Activated naive CD4-positive, alpha-beta T cell treated with anti-CD3 and anti-CD28 coated beads, Interleukin-2, amount 50 U/mL, for 72 hours (primary cell): ENCODE results near the gene PRMT7. TPM values are rescaled to one million over a fixed set of nuclear protein-coding genes. Genes with fewer than 3 reads are reported as not detected.
"Not testable (repeated sequence)": the region's sequence is repeated elsewhere in the genome, so short reads cannot be mapped to it uniquely, and the experiment has no call there.

Experiments used
- ATAC-seq, 2 donors: fragments of 150-1000 bp; cut with Tn5 transposase; 2 replicates each; pipeline ENCODE4 v1.10.0; 2021; ENCODE audit warnings: mild to moderate bottlenecking in 2 of 2, moderate library complexity in 2 of 2
- DNase-seq, 2 donors: peaks; one replicate each; pipeline ENCODE4 v3.0.0; 2021 to 2022; ENCODE audit warnings: low spot score in 2 of 2
- H3K27ac Mint-ChIP-seq, 2 donors: one replicate each; pipeline ENCODE4 v1.8.0; 2022; ENCODE audit warnings: mild to moderate bottlenecking in 2 of 2, mixed read lengths in 2 of 2
- H3K36me3 Mint-ChIP-seq, 2 donors: one replicate each; pipeline ENCODE4 v1.8.0; 2022; ENCODE audit warnings: mixed read lengths in 2 of 2
- H3K9me3 Mint-ChIP-seq, 2 donors: one replicate each; pipeline ENCODE4 v1.8.0; 2022; ENCODE audit warnings: mixed read lengths in 2 of 2
- total RNA-seq, 2 donors: library from RNA; stranded (reverse); gene quantifications; one replicate each; pipeline ENCODE4 v1.2.3, GENCODE V29; 2022

The PRMT7 gene
- total RNA-seq, 2 donors from 2014 or later = 33.7 to 80.2 TPM

- Mint-ChIP-seq H3K9me3 (no peaks in the 10 kb centered on the region), H3K36me3 (peaks cover 26 to 27% of the 10 kb centered on the region in 2 donors), H3K27ac (peak overlapping the region; percentile 31 to 64)
- no peak for ATAC-seq
- DNase-seq = no peak
These were observed 30.9 kb upstream of the PRMT7 start for GRCh38 chr16:68279726-68280558.

GRCh38 chr16:68281368-68282063 is 29.3 kb upstream of the PRMT7 start:
- Mint-ChIP-seq H3K9me3 (no peaks in the 10 kb centered on the region), H3K36me3 (peaks cover 27 to 31% of the 10 kb centered on the region in 2 donors), H3K27ac (peak overlapping the region; percentile 78 to 86)
- ATAC-seq (peak; percentile 39 to 55), DNase-seq (no peak)

GRCh38 chr16:68282064-68282452 is 28.8 kb upstream of the PRMT7 start:
- H3K9me3 Mint-ChIP-seq = no peaks in the 10 kb centered on the region
- ATAC-seq = no peak
- no peak for DNase-seq
- H3K27ac Mint-ChIP-seq = peak overlapping the region; percentile 78 to 86
- peaks cover 31 to 35% of the 10 kb centered on the region in 2 donors for H3K36me3 Mint-ChIP-seq

GRCh38 chr16:68283346-68283745 is 27.5 kb upstream of the PRMT7 start:
- Mint-ChIP-seq H3K27ac (peak overlapping the region; percentile 79 to 86), H3K36me3 (peaks cover 38 to 47% of the 10 kb centered on the region in 2 donors), H3K9me3 (no peaks in the 10 kb centered on the region)
- ATAC-seq (no peak), DNase-seq (no peak)

GRCh38 chr16:68283801-68284598 is 26.8 kb upstream of the PRMT7 start:
- peak in 1 of 2 donors; percentile 37 for ATAC-seq
- H3K9me3 Mint-ChIP-seq = no peaks in the 10 kb centered on the region
- peaks cover 38 to 47% of the 10 kb centered on the region in 2 donors for H3K36me3 Mint-ChIP-seq
- peak overlapping the region; percentile 79 to 86 for H3K27ac Mint-ChIP-seq
- DNase-seq = no peak

GRCh38 chr16:68284847-68285246 is 26.0 kb upstream of the PRMT7 start:
- peak overlapping the region; percentile 86 to 94 for H3K27ac Mint-ChIP-seq
- DNase-seq (no peak), ATAC-seq (peak in 1 of 2 donors; percentile 10)
- H3K9me3 Mint-ChIP-seq = no peaks in the 10 kb centered on the region
- H3K36me3 Mint-ChIP-seq = peaks cover 32 to 40% of the 10 kb centered on the region in 2 donors

GRCh38 chr16:68285683-68286082 is 25.1 kb upstream of the PRMT7 start:
- H3K36me3 Mint-ChIP-seq = peaks cover 30 to 37% of the 10 kb centered on the region in 2 donors
- no peak for ATAC-seq

GRCh38 chr16:68286153-68287074 is 24.4 kb upstream of the PRMT7 start:
- no peak for DNase-seq
- H3K9me3 Mint-ChIP-seq = no peaks in the 10 kb centered on the region

More at GRCh38 chr16:68285683-68286082, 25.1 kb upstream of the PRMT7 start:
- H3K9me3 Mint-ChIP-seq = no peaks in the 10 kb centered on the region
- no peak for DNase-seq
- H3K27ac Mint-ChIP-seq = peak overlapping the region; percentile 26 to 86

GRCh38 chr16:68287276-68288251 is 23.3 kb upstream of the PRMT7 start:
- peak overlapping the region; percentile 46 to 86 for H3K27ac Mint-ChIP-seq
- DNase-seq (peak in 1 of 2 donors; percentile 69), ATAC-seq (peak in 1 of 2 donors; percentile 62)
- H3K36me3 Mint-ChIP-seq = peaks cover 40 to 42% of the 10 kb centered on the region in 2 donors
- H3K9me3 Mint-ChIP-seq = no peaks in the 10 kb centered on the region

More at GRCh38 chr16:68286153-68287074, 24.4 kb upstream of the PRMT7 start:
- peak overlapping the region; percentile 86 to 94 for H3K27ac Mint-ChIP-seq
- peaks cover 37 to 39% of the 10 kb centered on the region in 2 donors for H3K36me3 Mint-ChIP-seq
- peak; percentile 11 to 40 for ATAC-seq

- Mint-ChIP-seq H3K9me3 (no peaks in the 10 kb centered on the region), H3K36me3 (peaks cover 35 to 40% of the 10 kb centered on the region in 2 donors), H3K27ac (peak overlapping the region; percentile 46 to 86)
- DNase-seq = no peak
- ATAC-seq = no peak
These were observed 22.6 kb upstream of the PRMT7 start for GRCh38 chr16:68288252-68288650.

- H3K27ac Mint-ChIP-seq = peak overlapping the region; percentile 46 to 86
- ATAC-seq = not testable (repeated sequence)
These were observed 22.0 kb upstream of the PRMT7 start for GRCh38 chr16:68288796-68289195.

GRCh38 chr16:68289202-68289601 is 21.6 kb upstream of the PRMT7 start:
- ATAC-seq (no peak), DNase-seq (no peak)
- H3K9me3 Mint-ChIP-seq = no peaks in the 10 kb centered on the region
- H3K36me3 Mint-ChIP-seq = peaks cover 35 to 40% of the 10 kb centered on the region in 2 donors
- H3K27ac Mint-ChIP-seq = peak overlapping the region; percentile 46 to 86

More at GRCh38 chr16:68288796-68289195, 22.0 kb upstream of the PRMT7 start:
- not testable (repeated sequence) for DNase-seq, H3K9me3 Mint-ChIP-seq
- peaks cover 35 to 40% of the 10 kb centered on the region in 2 donors for H3K36me3 Mint-ChIP-seq

GRCh38 chr16:68289621-68290329 is 21.0 kb upstream of the PRMT7 start:
- H3K36me3 Mint-ChIP-seq = peaks cover 35 to 40% of the 10 kb centered on the region in 2 donors
- no peaks in the 10 kb centered on the region for H3K9me3 Mint-ChIP-seq
- DNase-seq (peak; percentile 50 to 65), ATAC-seq (peak; percentile 73 to 82)
- peak overlapping the region; percentile 46 to 86 for H3K27ac Mint-ChIP-seq

GRCh38 chr16:68290450-68290849 is 20.4 kb upstream of the PRMT7 start:
- DNase-seq = no peak
- Mint-ChIP-seq H3K9me3 (no peaks in the 10 kb centered on the region), H3K36me3 (peaks cover 35 to 40% of the 10 kb centered on the region in 2 donors), H3K27ac (peak overlapping the region; percentile 46 to 86)
- ATAC-seq = no peak
